Measurements from ENCODE around the gene CAMTA1. TPM values are rescaled to one million over a fixed set of nuclear protein-coding genes. Genes with fewer than 3 reads are reported as not detected.

Gene CAMTA1
- total and polyA plus RNA-seq, 12 donors, result 123 to 265 (median 142) TPM

DNA sequence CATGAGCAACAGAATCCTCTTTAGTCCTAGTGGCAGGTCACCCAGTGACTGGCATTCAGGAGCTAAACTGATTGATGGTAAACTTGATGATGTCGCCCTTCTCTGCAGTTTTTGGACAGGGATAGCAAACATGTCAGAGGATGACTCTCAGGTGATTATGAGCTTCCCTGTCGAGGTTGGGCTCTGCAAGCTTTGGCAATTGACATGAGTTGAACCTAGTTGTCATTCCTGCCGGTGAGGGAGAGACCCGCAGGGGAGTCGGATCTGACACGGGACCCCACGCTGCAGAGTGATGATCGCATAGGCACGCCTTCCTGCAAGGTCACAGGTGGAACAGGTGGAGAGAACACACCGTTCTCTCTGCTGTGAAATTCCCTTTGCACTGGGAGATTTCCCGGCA, 547.8 kb downstream of the CAMTA1 start:
- ATAC-seq, result no peak
- Histone ChIP-seq H3K36me3 (no peaks in the 10 kb centered on the region), H3K4me1 (peaks cover 0 to 11% (median 7%) of the 10 kb centered on the region in 9 donors), H3K27ac (no peak overlapping the region), H3K9me3 (peaks cover 0 to 3% (median 0%) of the 10 kb centered on the region in 11 donors), H3K27me3 (peaks cover 0 to 5% (median 0%) of the 10 kb centered on the region in 7 donors), H3K4me3 (no peak overlapping the region)
- no peak for DNase-seq
- intact Hi-C loops (cut with DNase I), result no loop called here
- WGBS, 2 donors, result 92 to 93% methylated on average over 11 of the region's 11 CpGs
- TF ChIP-seq CTCF (IDR thresholded peaks at IDR 0.05), result no peak

- no peak for ATAC-seq
- TF ChIP-seq CTCF (IDR thresholded peaks at IDR 0.05), result no peak
- Histone ChIP-seq H3K9me3 (no peaks in the 10 kb centered on the region), H3K4me3 (no peak overlapping the region), H3K36me3 (no peaks in the 10 kb centered on the region), H3K4me1 (peaks cover 0 to 11% (median 7%) of the 10 kb centered on the region in 9 donors), H3K27me3 (peaks cover 0 to 5% (median 0%) of the 10 kb centered on the region in 7 donors), H3K27ac (no peak overlapping the region)
- intact Hi-C loops (cut with DNase I), result no loop called here
- WGBS, 2 donors, result 88% methylated on average over 8 of the region's 8 CpGs
- no peak for DNase-seq
Measured at GRCh38 chr1:7333620-7334019, 548.4 kb downstream of the CAMTA1 start.

DNA sequence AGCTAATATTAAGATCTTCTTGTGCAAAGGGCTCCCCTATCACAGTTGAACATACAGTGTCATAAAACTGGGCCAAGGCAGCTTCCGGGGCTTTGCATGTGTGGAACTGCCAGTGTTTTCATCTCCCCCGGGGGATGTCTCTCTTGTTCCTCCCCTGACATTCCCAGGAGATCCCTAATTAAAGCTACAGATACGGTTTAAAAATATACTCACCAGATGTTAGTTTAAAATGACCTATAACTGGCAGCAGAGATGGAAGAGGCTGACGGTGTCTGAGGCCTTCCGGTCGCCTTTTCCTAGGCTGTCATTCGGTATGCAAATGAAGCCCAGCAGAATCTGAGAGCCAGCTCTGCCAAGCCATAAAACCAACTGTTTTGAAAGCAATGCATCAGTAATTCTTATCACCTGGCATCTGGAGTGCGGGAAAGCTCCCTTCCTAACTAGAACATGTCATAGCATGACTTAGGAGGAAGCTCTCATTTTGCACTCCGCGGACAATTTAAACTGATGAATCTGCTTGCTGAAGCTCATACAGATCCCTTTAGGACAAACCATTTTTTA, 549.3 kb downstream of the CAMTA1 start:
- no peaks in the 10 kb centered on the region for H3K9me3 ChIP-seq
- peaks cover 0 to 11% (median 7%) of the 10 kb centered on the region in 9 donors for H3K4me1 ChIP-seq
- 27 to 32% methylated on average over 10 of the region's 10 CpGs for WGBS, 2 donors
- no peaks in the 10 kb centered on the region for H3K36me3 ChIP-seq
- intact Hi-C loops (cut with DNase I), result no loop called here
- peak in 1 of 9 donors; percentile 2 for TF ChIP-seq CTCF (IDR thresholded peaks at IDR 0.05)
- H3K4me3 ChIP-seq, result no peak overlapping the region
- ATAC-seq (peak in 7 of 8 donors; percentile 51 to 86 (median 65)), DNase-seq (peak in 1 of 2 donors; percentile 34)
- no peak overlapping the region for H3K27ac ChIP-seq
- peaks cover 0 to 4% (median 0%) of the 10 kb centered on the region in 7 donors for H3K27me3 ChIP-seq

- TF ChIP-seq CTCF (IDR thresholded peaks at IDR 0.05), result no peak
- H3K9me3 ChIP-seq, result no peaks in the 10 kb centered on the region
- peaks cover 0 to 11% (median 7%) of the 10 kb centered on the region in 9 donors for H3K4me1 ChIP-seq
- no peaks in the 10 kb centered on the region for H3K36me3 ChIP-seq
- H3K27ac ChIP-seq, result no peak overlapping the region
- 69 to 75% methylated on average over 13 of the region's 13 CpGs for WGBS, 2 donors
- ATAC-seq (no peak), DNase-seq (no peak)
- intact Hi-C loops (cut with DNase I), result no loop called here
- H3K27me3 ChIP-seq, result no peaks in the 10 kb centered on the region
- H3K4me3 ChIP-seq, result no peak overlapping the region
Measured at GRCh38 chr1:7335224-7335879, 550.1 kb downstream of the CAMTA1 start.
